A673 (cell line): ENCODE measurements around the gene CYP51A1. TPM values are rescaled to one million over a fixed set of nuclear protein-coding genes. Genes with fewer than 3 reads are reported as not detected.

Experiments
- BruUV-seq: library from RNA; stranded (reverse); fragments of 400-500 nt; replicated peaks from 2 replicates; lab custom pipeline; 2021; lab: Mats Ljungman, UMichigan
- CTCF ChIA-PET: fragments of 300-600 bp; sonication (Branson Sonifier 250); formaldehyde crosslinking; loops from one replicate; lab custom pipeline; 2022; ENCODE audit warnings: antibody characterized with exemption; lab: Charles Lee
- POLR2A ChIA-PET: fragments of 300-600 bp; sonication (Branson Sonifier 250); formaldehyde crosslinking; loops from one replicate; lab custom pipeline; 2022; ENCODE audit warnings: antibody characterized with exemption; ENCODE audit not compliant: low non-redundant PET; lab: Charles Lee
- DNase-seq: peaks from one replicate; pipeline ENCODE4 v3.0.0-alpha.2; 2015; ENCODE audit warnings: low spot score
- H3K27ac ChIP-seq: fragments of 200-600 bp; sonication (generic); 2 replicates; pipeline ENCODE4 v1.5.1; 2016; ENCODE audit warnings: mixed run types, low read depth, mild to moderate bottlenecking, mixed read lengths, antibody characterized with exemption, low read length; ENCODE audit not compliant: poor library complexity, severe bottlenecking
- H3K27me3 ChIP-seq: fragments of 200-600 bp; sonication (generic); replicated peaks from 2 replicates; pipeline ENCODE4 v1.6.1; 2017; ENCODE audit warnings: mixed run types, low read depth, mild to moderate bottlenecking, mixed read lengths, antibody characterized with exemption, low read length; ENCODE audit not compliant: insufficient read depth, poor library complexity
- H3K36me3 ChIP-seq: fragments of 200-600 bp; sonication (generic); 2 replicates; pipeline ENCODE4 v1.6.1; 2016; ENCODE audit warnings: mixed run types, mild to moderate bottlenecking, mixed read lengths, antibody characterized with exemption, low read length; ENCODE audit not compliant: insufficient read depth, poor library complexity, severe bottlenecking
- H3K4me1 ChIP-seq: fragments of 200-600 bp; sonication (generic); 2 replicates; pipeline ENCODE4 v1.6.1; 2017; ENCODE audit warnings: mixed run types, mild to moderate bottlenecking, mixed read lengths, antibody characterized with exemption, low read length; ENCODE audit not compliant: insufficient read depth, poor library complexity, severe bottlenecking
- H3K4me3 ChIP-seq: fragments of 200-600 bp; sonication (generic); 2 replicates; pipeline ENCODE4 v1.5.1; 2016; ENCODE audit warnings: low read depth, mixed run types, mild to moderate bottlenecking, mixed read lengths, low read length; ENCODE audit not compliant: poor library complexity, severe bottlenecking
- H3K9me3 ChIP-seq: fragments of 200-600 bp; sonication (generic); 2 replicates; pipeline ENCODE4 v1.6.1; 2016; ENCODE audit warnings: mixed run types, low read depth, mild to moderate bottlenecking, mixed read lengths, antibody characterized with exemption, low read length; ENCODE audit not compliant: poor library complexity, severe bottlenecking
- CTCF ChIP-seq: fragments of 300-800, 200-600 bp; sonication (generic); conservative IDR thresholded peaks from 2 replicates; pipeline ENCODE4 v1.5.1; 2017; ENCODE audit warnings: low read depth, mild to moderate bottlenecking, antibody characterized with exemption, low read length, moderate library complexity, mixed read lengths
- EZH2 ChIP-seq: fragments of 200-600 bp; sonication (generic); IDR thresholded peaks from 2 replicates; pipeline ENCODE4 v1.6.1; 2017; ENCODE audit warnings: borderline replicate concordance, low read depth, mild to moderate bottlenecking, mixed read lengths, antibody characterized with exemption, low read length; ENCODE audit not compliant: poor library complexity, severe bottlenecking
- intact Hi-C: fragments of 100-400 bp; cut with micrococcal nuclease; formaldehyde crosslinking; loops from one replicate; pipeline ENCODE4 v1.10.0; 2022; ENCODE audit not compliant: unreplicated experiment
- total RNA-seq: library from RNA; stranded (reverse); gene quantifications from 2 replicates; pipeline ENCODE4 v1.2.3, GENCODE V29; 2021

CYP51A1 gene
- total RNA-seq, 1 experiment from 2014 or later, result 150 TPM

- POLR2A ChIA-PET, result no interaction called here
- BruUV-seq, result no TSS peak
- Histone ChIP-seq H3K27ac (no peak overlapping the region), H3K4me1 (no peaks in the 10 kb centered on the region), H3K4me3 (no peak overlapping the region), H3K27me3 (no peaks in the 10 kb centered on the region), H3K36me3 (peaks cover 17% of the 10 kb centered on the region), H3K9me3 (no peaks in the 10 kb centered on the region)
- DNase-seq, result no peak
- TF ChIP-seq EZH2, result no peak
- TF ChIP-seq CTCF, result no peak
- intact Hi-C loops, result no loop called here
- CTCF ChIA-PET, result no interaction called here
These were observed 61.6 kb downstream of the CYP51A1 start for GRCh38 chr7:92072708-92073107.

DNA sequence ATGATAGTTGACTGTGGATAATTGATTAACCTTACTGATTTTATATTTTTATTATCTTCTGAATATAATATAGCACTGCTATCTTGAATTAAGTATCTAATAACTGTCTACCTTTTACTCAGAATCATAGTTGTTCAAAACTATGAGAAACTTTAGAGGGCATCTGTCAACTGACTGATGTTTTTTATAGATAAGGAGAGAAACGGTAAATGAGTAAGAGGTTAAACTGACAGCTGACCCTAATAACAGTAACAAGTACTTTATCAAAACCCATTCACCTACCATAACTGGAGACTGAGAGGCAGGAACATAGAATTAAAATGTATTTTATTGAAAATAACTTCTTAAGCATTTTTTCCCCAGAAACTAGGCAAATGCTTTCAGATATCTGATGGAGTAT lies 62.2 kb downstream of the CYP51A1 start:
- DNase-seq, result no peak
- Histone ChIP-seq H3K27ac (no peak overlapping the region), H3K27me3 (no peaks in the 10 kb centered on the region), H3K4me1 (no peaks in the 10 kb centered on the region), H3K9me3 (no peaks in the 10 kb centered on the region), H3K36me3 (peaks cover 17% of the 10 kb centered on the region), H3K4me3 (no peak overlapping the region)
- BruUV-seq, result no TSS peak
- intact Hi-C loops, result no loop called here
- CTCF ChIA-PET, result no interaction called here
- POLR2A ChIA-PET, result no interaction called here
- TF ChIP-seq CTCF, result no peak

DNA sequence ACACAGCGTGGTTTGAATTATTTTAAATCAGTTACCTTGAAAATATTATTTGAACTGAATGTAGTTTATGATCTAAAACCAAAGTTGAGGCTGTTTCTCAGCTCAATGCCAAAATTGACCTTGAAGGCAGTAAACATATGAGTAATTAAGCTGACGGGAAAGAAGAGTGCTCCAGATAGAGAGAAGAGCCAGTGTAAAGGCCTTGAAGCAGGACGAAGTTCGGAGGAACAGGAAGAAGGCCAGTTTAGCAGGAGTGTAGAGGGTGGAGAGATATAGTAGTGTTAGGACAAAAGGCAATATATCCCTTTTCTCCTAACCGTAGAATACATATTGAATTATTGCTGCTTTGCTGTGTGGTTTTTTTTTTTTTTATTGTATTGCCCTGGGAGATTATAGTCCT lies 63.2 kb downstream of the CYP51A1 start:
- no peaks in the 10 kb centered on the region for H3K27me3 ChIP-seq
- H3K27ac ChIP-seq, result no peak overlapping the region
- TF ChIP-seq EZH2 (no peak), CTCF (no peak)
- ChIA-PET CTCF (no interaction called here), POLR2A (no interaction called here)
- no peak overlapping the region for H3K4me3 ChIP-seq
- no peaks in the 10 kb centered on the region for H3K9me3 ChIP-seq
- intact Hi-C loops, result no loop called here
- peaks cover 17% of the 10 kb centered on the region for H3K36me3 ChIP-seq
- no peaks in the 10 kb centered on the region for H3K4me1 ChIP-seq
- BruUV-seq, result no TSS peak
- no peak for DNase-seq
